Tibial artery (tissue), 4 donors: ENCODE data around the gene PTGDR.

Source experiments
- DNase-seq, 2 donors: peaks; one replicate each; pipeline ENCODE4 v3.0.0-alpha.2; 2019
- H3K27ac ChIP-seq, 2 donors: fragments of 200-600 bp; sonication (generic) in 1 of 2; 1 replicate in 1 of 2; 2 replicates in 1 of 2; pipeline ENCODE4 v1.5.1; 2018 to 2019; ENCODE audit warnings: mild to moderate bottlenecking in 1 of 2
- H3K27me3 ChIP-seq, 2 donors: fragments of 200-600 bp; sonication (generic) in 1 of 2; one replicate each; pipeline versions ENCODE4 v1.5.1 to v1.6.0; 2016 to 2019
- H3K36me3 ChIP-seq, 3 donors: fragments of 200-600 bp; sonication (generic) in 2 of 3; one replicate each; pipeline ENCODE4 v1.5.1; 2016 to 2019; ENCODE audit warnings: mild to moderate bottlenecking in 2 of 3
- H3K4me1 ChIP-seq, 4 donors: fragments of 200-600 bp; sonication (generic) in 2 of 4; 1 replicate in 3 of 4; 2 replicates in 1 of 4; pipeline ENCODE4 v1.5.1; 2016 to 2019
- H3K4me3 ChIP-seq, 2 donors: fragments of 200-600 bp; sonication (generic) in 1 of 2; 1 replicate in 1 of 2; 2 replicates in 1 of 2; pipeline ENCODE4 v1.5.1; 2018 to 2019; ENCODE audit warnings: mild to moderate bottlenecking in 2 of 2
- H3K9me3 ChIP-seq, 3 donors: fragments of 200-600 bp; sonication (generic) in 1 of 3; one replicate each; pipeline ENCODE4 v1.5.1; 2016 to 2019
- CTCF ChIP-seq, 2 experiments: fragments of 200-600 bp in 1 of 2; fragments of 450-650 bp in 1 of 2; IDR thresholded peaks; one replicate each; pipeline ENCODE4 v1.5.1; 2017 to 2019; ENCODE audit warnings: antibody characterized with exemption in 2 of 2, mild to moderate bottlenecking in 1 of 2, moderate library complexity in 1 of 2
- intact Hi-C: fragments of 100-400 bp; cut with DNase I; formaldehyde crosslinking; loops from one replicate; pipeline ENCODE4 v1.15.0; 2023; ENCODE audit warnings: low total_unique reads

The PTGDR gene

GRCh38 chr14:52269982-52270381, 2.5 kb downstream of the PTGDR start:
- no peak overlapping the region for H3K27ac ChIP-seq
- no peaks in the 10 kb centered on the region for H3K9me3 ChIP-seq
- H3K4me3 ChIP-seq = no peak overlapping the region
- peak in 1 of 2 donors; percentile 47 for DNase-seq
- H3K36me3 ChIP-seq = no peaks in the 10 kb centered on the region
- intact Hi-C loops = no loop called here
- H3K4me1 ChIP-seq = peaks cover 0 to 31% (median 24%) of the 10 kb centered on the region in 4 donors
- H3K27me3 ChIP-seq = peaks cover 0 to 10% of the 10 kb centered on the region in 2 donors
- TF ChIP-seq CTCF (IDR thresholded peaks at IDR 0.05) = no peak

- Histone ChIP-seq H3K9me3 (no peaks in the 10 kb centered on the region), H3K4me3 (no peak overlapping the region), H3K36me3 (no peaks in the 10 kb centered on the region), H3K27ac (no peak overlapping the region), H3K4me1 (peaks cover 0 to 25% (median 22%) of the 10 kb centered on the region in 4 donors), H3K27me3 (peaks cover 0 to 10% of the 10 kb centered on the region in 2 donors)
- intact Hi-C loops = no loop called here
- DNase-seq = no peak
- TF ChIP-seq CTCF (IDR thresholded peaks at IDR 0.05) = no peak
Observed at GRCh38 chr14:52271538-52271937, 4.0 kb downstream of the PTGDR start.

GRCh38 chr14:52272375-52272774, 4.9 kb downstream of the PTGDR start:
- peaks cover 0 to 16% (median 15%) of the 10 kb centered on the region in 4 donors for H3K4me1 ChIP-seq
- intact Hi-C loops = no loop called here
- H3K9me3 ChIP-seq = no peaks in the 10 kb centered on the region
- no peak overlapping the region for H3K4me3 ChIP-seq
- TF ChIP-seq CTCF (IDR thresholded peaks at IDR 0.05) = no peak
- H3K27ac ChIP-seq = no peak overlapping the region
- H3K27me3 ChIP-seq = peaks cover 0 to 10% of the 10 kb centered on the region in 2 donors
- no peaks in the 10 kb centered on the region for H3K36me3 ChIP-seq
- no peak for DNase-seq

GRCh38 chr14:52275372-52275771, 7.9 kb downstream of the PTGDR start:
- DNase-seq = no peak
- no peaks in the 10 kb centered on the region for H3K9me3 ChIP-seq
- intact Hi-C loops = no loop called here
- no peaks in the 10 kb centered on the region for H3K27me3 ChIP-seq
- H3K27ac ChIP-seq = no peak overlapping the region
- no peaks in the 10 kb centered on the region for H3K36me3 ChIP-seq
- no peak for TF ChIP-seq CTCF (IDR thresholded peaks at IDR 0.05)
- no peak overlapping the region for H3K4me3 ChIP-seq
- no peaks in the 10 kb centered on the region for H3K4me1 ChIP-seq

GRCh38 chr14:52277552-52277951, 10.1 kb downstream of the PTGDR start:
- Histone ChIP-seq H3K27ac (no peak overlapping the region), H3K4me3 (no peak overlapping the region), H3K4me1 (no peaks in the 10 kb centered on the region), H3K9me3 (no peaks in the 10 kb centered on the region), H3K27me3 (no peaks in the 10 kb centered on the region), H3K36me3 (no peaks in the 10 kb centered on the region)
- DNase-seq = no peak
- intact Hi-C loops = no loop called here
- TF ChIP-seq CTCF (IDR thresholded peaks at IDR 0.05) = no peak

GRCh38 chr14:52279408-52279807, 11.9 kb downstream of the PTGDR start:
- DNase-seq = no peak
- no peaks in the 10 kb centered on the region for H3K9me3 ChIP-seq
- no peak overlapping the region for H3K4me3 ChIP-seq
- TF ChIP-seq CTCF (IDR thresholded peaks at IDR 0.05) = no peak
- H3K27ac ChIP-seq = no peak overlapping the region
- no peaks in the 10 kb centered on the region for H3K36me3 ChIP-seq
- H3K27me3 ChIP-seq = no peaks in the 10 kb centered on the region
- no peaks in the 10 kb centered on the region for H3K4me1 ChIP-seq
- intact Hi-C loops = no loop called here
